Measurements from ENCODE around the gene PNLIPRP3. TPM values are rescaled to one million over a fixed set of nuclear protein-coding genes. Genes with fewer than 3 reads are reported as not detected.
A peak's percentile ranks its signal among the peaks of the same experiment; 100 is the strongest.

Gene PNLIPRP3
- total RNA-seq, 1 donor from 2014 or later: not detected

DNA sequence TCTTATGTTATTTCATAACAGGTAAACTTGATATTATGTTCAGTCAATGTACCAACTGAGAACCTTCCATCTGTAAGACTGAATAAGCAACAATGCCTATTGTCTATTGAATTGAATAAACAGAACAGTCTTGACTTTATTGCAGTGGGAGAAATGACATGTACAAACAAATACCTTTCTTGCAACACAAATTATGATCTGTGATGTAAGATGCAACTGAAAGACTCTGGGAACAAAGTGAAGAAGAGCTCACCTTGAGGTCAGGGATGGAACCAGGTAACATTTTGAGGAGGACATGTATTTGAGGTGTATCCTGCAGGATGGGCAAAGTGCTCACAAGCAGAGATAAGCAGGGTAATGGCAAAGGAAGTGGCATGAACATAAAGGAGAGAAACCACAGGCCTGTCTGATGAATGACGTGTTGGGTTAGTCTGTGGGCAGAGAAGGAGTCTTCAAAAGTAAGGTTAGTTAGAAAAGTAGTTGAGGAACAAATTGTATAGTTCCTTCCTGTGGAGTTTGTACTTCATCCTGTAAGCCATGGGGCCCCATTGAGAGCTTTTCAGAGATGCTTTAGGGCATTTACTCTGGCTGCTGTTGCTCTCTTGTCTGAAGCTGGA, 9.5 kb downstream of the PNLIPRP3 start:
- TF ChIP-seq, protein P1, sequence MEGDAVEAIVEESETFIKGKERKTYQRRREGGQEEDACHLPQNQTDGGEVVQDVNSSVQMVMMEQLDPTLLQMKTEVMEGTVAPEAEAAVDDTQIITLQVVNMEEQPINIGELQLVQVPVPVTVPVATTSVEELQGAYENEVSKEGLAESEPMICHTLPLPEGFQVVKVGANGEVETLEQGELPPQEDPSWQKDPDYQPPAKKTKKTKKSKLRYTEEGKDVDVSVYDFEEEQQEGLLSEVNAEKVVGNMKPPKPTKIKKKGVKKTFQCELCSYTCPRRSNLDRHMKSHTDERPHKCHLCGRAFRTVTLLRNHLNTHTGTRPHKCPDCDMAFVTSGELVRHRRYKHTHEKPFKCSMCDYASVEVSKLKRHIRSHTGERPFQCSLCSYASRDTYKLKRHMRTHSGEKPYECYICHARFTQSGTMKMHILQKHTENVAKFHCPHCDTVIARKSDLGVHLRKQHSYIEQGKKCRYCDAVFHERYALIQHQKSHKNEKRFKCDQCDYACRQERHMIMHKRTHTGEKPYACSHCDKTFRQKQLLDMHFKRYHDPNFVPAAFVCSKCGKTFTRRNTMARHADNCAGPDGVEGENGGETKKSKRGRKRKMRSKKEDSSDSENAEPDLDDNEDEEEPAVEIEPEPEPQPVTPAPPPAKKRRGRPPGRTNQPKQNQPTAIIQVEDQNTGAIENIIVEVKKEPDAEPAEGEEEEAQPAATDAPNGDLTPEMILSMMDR (IDR thresholded peaks at IDR 0.05; ENCODE audit: insufficient read depth, low read length, poor library complexity, severe bottlenecking): no peak
- no peaks in the 10 kb centered on the region for H3K27me3 ChIP-seq (ENCODE audit: control insufficient read depth, insufficient read depth, low read length)
- DNase-seq (ENCODE audit: low read depth): no peak
- H3K4me3 ChIP-seq (ENCODE audit: low read depth, low read length): no peak overlapping the region
- no peaks in the 10 kb centered on the region for H3K36me3 ChIP-seq (ENCODE audit: control insufficient read depth, insufficient read depth, low read length)

DNA sequence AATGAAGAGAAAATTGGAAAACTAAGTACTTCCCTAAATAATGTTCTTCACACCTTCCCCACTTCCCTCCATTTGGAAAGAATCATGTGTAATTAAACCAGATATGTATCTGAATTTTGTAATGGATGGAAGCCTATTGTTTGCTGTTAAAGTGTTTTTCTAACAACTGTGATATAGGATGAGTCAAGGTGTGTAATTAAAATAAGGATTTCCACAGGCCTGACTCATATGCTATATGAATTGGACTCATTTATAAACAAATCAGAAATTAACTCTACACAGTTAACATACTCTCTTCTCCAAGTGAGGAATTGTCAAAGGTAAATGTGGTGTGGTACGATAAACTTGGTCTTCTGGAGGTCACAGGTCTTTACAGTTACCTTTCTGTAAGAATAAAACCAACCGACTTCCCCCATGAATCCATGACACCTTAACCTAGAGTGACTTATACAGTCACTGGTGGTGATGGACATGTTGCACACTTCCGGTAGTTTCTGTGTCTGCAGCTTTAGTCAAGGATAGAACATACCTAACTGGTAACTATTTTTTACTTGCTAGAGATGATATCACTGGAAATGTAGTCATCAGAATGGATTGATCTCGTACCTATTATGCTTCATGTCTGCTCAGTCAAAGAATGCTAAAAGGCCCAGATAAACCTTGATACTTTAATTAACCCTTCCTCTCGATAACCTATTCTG, 12.8 kb downstream of the PNLIPRP3 start:
- H3K36me3 ChIP-seq (ENCODE audit: control insufficient read depth, insufficient read depth, low read length): no peaks in the 10 kb centered on the region
- no peak overlapping the region for H3K4me3 ChIP-seq (ENCODE audit: low read depth, low read length)
- TF ChIP-seq, protein P1 (IDR thresholded peaks at IDR 0.05; ENCODE audit: insufficient read depth, low read length, poor library complexity, severe bottlenecking): no peak
- H3K27me3 ChIP-seq (ENCODE audit: control insufficient read depth, insufficient read depth, low read length): no peaks in the 10 kb centered on the region
- no peak for DNase-seq (ENCODE audit: low read depth)

DNA sequence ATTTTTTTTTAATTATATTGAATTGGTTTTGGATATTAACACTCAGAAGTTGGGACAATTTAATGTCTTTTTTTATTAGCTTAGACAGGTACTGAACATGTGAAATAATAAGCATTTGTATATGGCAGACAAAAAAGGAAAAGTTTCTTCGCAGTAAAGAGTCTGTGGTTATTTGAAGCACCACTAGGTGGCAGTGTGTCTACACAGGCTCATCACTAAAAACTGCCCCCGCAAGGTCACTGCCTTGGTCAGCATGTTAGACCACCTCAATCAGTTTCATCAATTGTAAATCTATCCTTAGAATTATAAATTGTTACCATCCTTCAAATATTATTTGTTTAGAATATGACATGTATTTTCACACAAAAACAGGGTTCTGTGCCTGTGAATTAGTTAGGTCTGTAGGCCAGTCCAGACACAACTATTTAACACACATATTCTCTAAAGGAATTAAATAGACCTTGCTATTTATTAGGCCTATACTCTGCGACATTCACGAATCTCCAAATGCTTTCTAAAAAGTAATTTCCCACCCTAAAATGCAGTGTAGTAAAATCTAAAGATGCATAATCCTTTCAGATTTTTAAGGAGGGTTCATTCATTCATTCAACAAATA, 17.0 kb downstream of the PNLIPRP3 start:
- TF ChIP-seq, protein P1 (IDR thresholded peaks at IDR 0.05; ENCODE audit: insufficient read depth, low read length, poor library complexity, severe bottlenecking): peak; percentile 86
- no peak for DNase-seq (ENCODE audit: low read depth)
- Histone ChIP-seq H3K27me3 (ENCODE audit: control insufficient read depth, insufficient read depth, low read length) (no peaks in the 10 kb centered on the region), H3K36me3 (ENCODE audit: control insufficient read depth, insufficient read depth, low read length) (no peaks in the 10 kb centered on the region), H3K4me3 (ENCODE audit: low read depth, low read length) (no peak overlapping the region)

DNA sequence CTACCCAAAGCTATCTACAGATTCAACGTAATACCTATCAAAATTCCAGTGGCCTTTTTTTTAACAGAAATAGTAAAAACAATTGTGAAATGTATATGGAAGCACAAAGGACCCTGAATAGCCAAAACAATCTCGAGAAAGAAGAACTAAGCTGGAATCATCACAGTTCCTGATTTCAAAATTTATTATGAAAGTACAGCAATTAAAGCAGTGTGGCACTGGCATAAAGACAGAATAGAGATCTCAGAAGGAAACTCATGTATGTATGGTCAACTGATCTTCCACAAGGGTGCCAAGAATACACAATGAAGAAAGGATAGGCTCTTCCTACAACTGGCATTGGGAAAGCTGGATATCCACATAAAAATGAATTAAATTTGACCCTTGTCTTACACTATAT, 23.2 kb downstream of the PNLIPRP3 start:
- TF ChIP-seq, protein P1 (IDR thresholded peaks at IDR 0.05; ENCODE audit: insufficient read depth, low read length, poor library complexity, severe bottlenecking): no peak
- Histone ChIP-seq H3K36me3 (ENCODE audit: control insufficient read depth, insufficient read depth, low read length) (no peaks in the 10 kb centered on the region), H3K4me3 (ENCODE audit: low read depth, low read length) (no peak overlapping the region), H3K27me3 (ENCODE audit: control insufficient read depth, insufficient read depth, low read length) (no peaks in the 10 kb centered on the region)
- DNase-seq (ENCODE audit: low read depth): no peak

DNA sequence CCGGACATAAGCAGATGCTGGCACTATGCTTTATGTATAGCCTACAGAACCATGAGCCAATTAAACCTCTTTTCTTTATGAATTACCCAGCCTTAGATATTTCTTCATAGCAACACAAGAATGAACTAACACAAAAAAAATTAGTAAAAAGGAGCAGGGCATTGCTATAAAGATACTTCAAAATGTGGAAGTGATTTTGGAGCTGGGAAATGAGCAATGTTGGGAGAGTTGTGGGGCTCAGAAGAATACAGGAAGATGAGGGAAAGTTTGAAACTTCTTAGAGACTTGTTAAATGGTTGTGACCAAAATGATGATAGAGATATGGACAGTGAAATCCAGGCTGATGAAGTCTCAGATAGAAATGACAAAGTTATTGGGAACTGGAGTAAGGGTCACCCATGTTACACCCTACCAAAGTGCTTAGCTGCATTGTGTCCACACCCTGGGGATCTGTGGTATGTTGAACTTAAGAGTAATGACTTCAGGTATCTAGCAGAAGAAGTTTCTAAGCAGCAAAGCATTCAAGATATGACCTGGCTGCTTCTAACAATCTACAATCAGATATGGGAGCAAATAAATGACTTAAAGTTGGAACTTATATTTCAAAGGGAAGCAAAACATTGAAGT, 24.2 kb downstream of the PNLIPRP3 start:
- TF ChIP-seq, protein P1 (IDR thresholded peaks at IDR 0.05; ENCODE audit: insufficient read depth, low read length, poor library complexity, severe bottlenecking): no peak
- DNase-seq (ENCODE audit: low read depth): no peak
- Histone ChIP-seq H3K36me3 (ENCODE audit: control insufficient read depth, insufficient read depth, low read length) (no peaks in the 10 kb centered on the region), H3K27me3 (ENCODE audit: control insufficient read depth, insufficient read depth, low read length) (no peaks in the 10 kb centered on the region), H3K4me3 (ENCODE audit: low read depth, low read length) (no peak overlapping the region)

Measured in kidney epithelial cell (primary cell).